ENCODE measurements around the gene APLF.

- TF ChIP-seq GABPA (IDR thresholded peaks at IDR 0.05; ENCODE audit: low read depth) (no peak), POLR2AphosphoS5 (IDR thresholded peaks at IDR 0.05; ENCODE audit: low read depth) (no peak), CTCF (IDR thresholded peaks at IDR 0.05; ENCODE audit: insufficient read depth, low read length) (no peak)
Measured at GRCh38 chr2:68458981-68459380, 8.4 kb upstream of the APLF start.

All from HL-60 (cell line).